WTC11 (cell line): ENCODE data around the gene JAML. TPM values are rescaled to one million over a fixed set of nuclear protein-coding genes. Genes with fewer than 3 reads are reported as not detected.
"Not testable (repeated sequence)": the region's sequence is repeated elsewhere in the genome, so short reads cannot be mapped to it uniquely, and the experiment has no call there.

ENCODE experiments used
- ATAC-seq: fragments of 200-7000 bp; cut with Tn5 transposase; 2 replicates; pipeline ENCODE4 v1.10.0; 2021; ENCODE audit warnings: mild to moderate bottlenecking, moderate library complexity
- CTCF ChIA-PET: fragments of 300-600 bp; sonication (Branson Sonifier 250); formaldehyde crosslinking; loops from one replicate; lab custom pipeline; 2021; ENCODE audit warnings: antibody characterized with exemption; lab: Charles Lee
- POLR2A ChIA-PET: fragments of 350-600 bp; sonication (Branson Sonifier 250); formaldehyde crosslinking; loops from one replicate; lab custom pipeline; 2021; ENCODE audit warnings: antibody characterized with exemption; lab: Charles Lee
- DNase-seq: peaks from one replicate; pipeline ENCODE4 v3.0.0; 2021; ENCODE audit warnings: low spot score
- H3K27ac Mint-ChIP-seq: 2 replicates; pipeline ENCODE4 v1.8.0; 2021; ENCODE audit warnings: mixed read lengths
- H3K27me3 Mint-ChIP-seq: 2 replicates; pipeline ENCODE4 v1.8.0; 2021; ENCODE audit warnings: low read depth, mild to moderate bottlenecking, moderate library complexity, mixed read lengths
- H3K36me3 Mint-ChIP-seq: 2 replicates; pipeline ENCODE4 v1.8.0; 2021; ENCODE audit warnings: mixed read lengths
- H3K4me1 Mint-ChIP-seq: 2 replicates; pipeline ENCODE4 v1.8.0; 2022; ENCODE audit warnings: mixed read lengths
- H3K4me3 Mint-ChIP-seq: 2 replicates; pipeline ENCODE4 v1.8.0; 2021; ENCODE audit warnings: mild to moderate bottlenecking, moderate library complexity, mixed read lengths
- H3K9me3 Mint-ChIP-seq: 2 replicates; pipeline ENCODE4 v1.8.0; 2021; ENCODE audit warnings: mixed read lengths
- AFF4 ChIP-seq: sonication (generic); formaldehyde crosslinking; IDR thresholded peaks from 2 replicates; pipeline ENCODE4 v1.8.1; 2023; ENCODE audit warnings: mild to moderate bottlenecking, missing genetic modification reagents, borderline replicate concordance
- ATF3 ChIP-seq: sonication (generic); formaldehyde crosslinking; conservative IDR thresholded peaks from 2 replicates; pipeline ENCODE4 v1.8.1; 2022; ENCODE audit warnings: mild to moderate bottlenecking, missing genetic modification reagents
- CREM ChIP-seq: sonication (generic); formaldehyde crosslinking; IDR thresholded peaks from 2 replicates; pipeline ENCODE4 v1.8.1; 2022; ENCODE audit warnings: mild to moderate bottlenecking, missing genetic modification reagents, moderate library complexity
- ELF4 ChIP-seq: sonication (generic); formaldehyde crosslinking; IDR thresholded peaks from 2 replicates; pipeline ENCODE4 v1.8.1; 2022; ENCODE audit warnings: low read depth, mild to moderate bottlenecking, moderate library complexity, missing genetic modification reagents
- ERG ChIP-seq: fragments of 250-450 bp; sonication (Bioruptor Pico); IDR thresholded peaks from 2 replicates; pipeline ENCODE4 v1.8.0; 2021; ENCODE audit warnings: mild to moderate bottlenecking
- FOXK1 ChIP-seq: sonication (generic); formaldehyde crosslinking; IDR thresholded peaks from 2 replicates; pipeline ENCODE4 v1.8.0; 2022; ENCODE audit warnings: mild to moderate bottlenecking, moderate library complexity, missing genetic modification reagents
- FOXP1 ChIP-seq: sonication (generic); formaldehyde crosslinking; IDR thresholded peaks from 2 replicates; pipeline ENCODE4 v1.8.0; 2022; ENCODE audit warnings: missing genetic modification reagents, mild to moderate bottlenecking, moderate library complexity, borderline replicate concordance
- HMGXB4 ChIP-seq: sonication (generic); formaldehyde crosslinking; IDR thresholded peaks from 2 replicates; pipeline ENCODE4 v1.8.1; 2023; ENCODE audit warnings: mild to moderate bottlenecking, moderate library complexity, missing genetic modification reagents
- MXD4 ChIP-seq: fragments of 250-450 bp; sonication (Bioruptor Pico); IDR thresholded peaks from 2 replicates; pipeline ENCODE4 v1.8.0; 2021; ENCODE audit warnings: mild to moderate bottlenecking, moderate library complexity, borderline replicate concordance
- MYBL2 ChIP-seq: sonication (generic); formaldehyde crosslinking; IDR thresholded peaks from 2 replicates; pipeline ENCODE4 v1.8.1; 2023; ENCODE audit warnings: mild to moderate bottlenecking, moderate library complexity, missing genetic modification reagents
- OVOL2 ChIP-seq: fragments of 250-450 bp; sonication (Bioruptor Pico); IDR thresholded peaks from 2 replicates; pipeline ENCODE4 v1.9.0; 2021; ENCODE audit warnings: mild to moderate bottlenecking, borderline replicate concordance
- PRRX2 ChIP-seq: fragments of 250-450 bp; sonication (Bioruptor Pico); IDR thresholded peaks from 2 replicates; pipeline ENCODE4 v1.8.0; 2021; ENCODE audit warnings: mild to moderate bottlenecking
- SMAD3 ChIP-seq: sonication (generic); formaldehyde crosslinking; IDR thresholded peaks from 2 replicates; pipeline ENCODE4 v1.8.0; 2022; ENCODE audit warnings: missing genetic modification reagents, mild to moderate bottlenecking, borderline replicate concordance
- USF1 ChIP-seq: sonication (generic); formaldehyde crosslinking; IDR thresholded peaks from 2 replicates; pipeline ENCODE4 v1.8.0; 2022; ENCODE audit warnings: mild to moderate bottlenecking, missing genetic modification reagents
- ZNF396 ChIP-seq: fragments of 250-450 bp; sonication (Bioruptor Pico); IDR thresholded peaks from 2 replicates; pipeline ENCODE4 v1.8.0; 2021; ENCODE audit warnings: mild to moderate bottlenecking, moderate library complexity, borderline replicate concordance
- ZNF416 ChIP-seq: fragments of 250-450 bp; sonication (Bioruptor Pico); IDR thresholded peaks from 2 replicates; pipeline ENCODE4 v1.9.0; 2021; ENCODE audit warnings: mild to moderate bottlenecking, inconsistent platforms
- total RNA-seq: library from RNA; stranded (reverse); gene quantifications from 3 replicates; pipeline ENCODE4 v1.2.3, GENCODE V29; 2021
- TF ChIP-seq, protein P1 (sequence below): sonication (generic); formaldehyde crosslinking; IDR thresholded peaks from 2 replicates; pipeline ENCODE4 v1.8.1; 2022; ENCODE audit warnings: low read depth, missing genetic modification reagents, borderline replicate concordance

Gene JAML
- total RNA-seq, 1 experiment from 2014 or later, result 0.24 TPM

DNA sequence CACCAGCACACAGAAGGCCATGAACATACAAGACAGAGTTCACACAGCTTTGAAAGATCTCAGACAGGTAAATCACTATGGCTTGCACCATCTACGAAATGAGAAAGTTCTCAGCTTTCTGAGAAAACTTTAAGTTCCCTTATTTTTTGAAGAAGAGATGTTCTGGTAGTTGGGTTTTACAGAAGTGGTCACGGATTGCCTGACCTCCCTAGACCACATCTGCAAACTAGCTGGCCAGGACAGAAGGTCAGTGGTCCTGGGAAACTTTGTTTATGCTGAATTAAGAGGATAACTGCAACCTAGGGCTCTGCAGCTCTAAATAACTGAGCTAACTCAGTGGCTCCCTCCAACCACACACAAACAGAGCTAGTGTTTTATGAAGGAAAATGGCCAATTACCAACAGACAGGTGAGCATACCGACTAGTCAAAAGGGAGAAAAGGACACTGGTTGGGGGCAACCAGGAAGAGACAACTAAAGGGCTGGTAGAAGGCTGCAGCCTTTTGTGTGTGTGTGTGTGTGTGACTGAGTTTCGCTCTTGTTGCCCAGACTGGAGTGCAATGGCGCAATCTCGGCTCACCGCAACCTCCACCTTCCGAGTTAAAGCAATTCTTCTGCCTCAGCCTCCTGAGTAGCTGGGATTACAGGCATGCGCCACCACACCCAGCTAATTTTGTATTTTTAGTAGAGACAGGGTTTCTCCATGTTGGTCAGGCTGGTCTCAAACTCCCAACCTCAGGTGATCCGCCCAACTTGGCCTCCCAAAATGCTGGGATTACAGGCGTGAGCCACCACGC lies 39.8 kb downstream of the JAML start:
- no peak overlapping the region for H3K27ac Mint-ChIP-seq
- POLR2A ChIA-PET, result no interaction called here
- TF ChIP-seq MXD4 (CRISPR knock-in tag), result no peak
- TF ChIP-seq ZNF396 (CRISPR knock-in tag), result no peak
- TF ChIP-seq MYBL2, result no peak
- no peak for TF ChIP-seq ATF3 (CRISPR knock-in tag)
- TF ChIP-seq FOXK1, result no peak
- no peak for TF ChIP-seq AFF4 (CRISPR knock-in tag)
- TF ChIP-seq CREM (CRISPR knock-in tag), result no peak
- no peak for TF ChIP-seq USF1 (CRISPR knock-in tag)
- TF ChIP-seq SMAD3, result no peak
- TF ChIP-seq OVOL2 (CRISPR knock-in tag), result no peak
- TF ChIP-seq PRRX2 (CRISPR knock-in tag), result no peak
- TF ChIP-seq ELF4 (CRISPR knock-in tag), result no peak
- no peak for TF ChIP-seq ERG
- TF ChIP-seq, protein P1, sequence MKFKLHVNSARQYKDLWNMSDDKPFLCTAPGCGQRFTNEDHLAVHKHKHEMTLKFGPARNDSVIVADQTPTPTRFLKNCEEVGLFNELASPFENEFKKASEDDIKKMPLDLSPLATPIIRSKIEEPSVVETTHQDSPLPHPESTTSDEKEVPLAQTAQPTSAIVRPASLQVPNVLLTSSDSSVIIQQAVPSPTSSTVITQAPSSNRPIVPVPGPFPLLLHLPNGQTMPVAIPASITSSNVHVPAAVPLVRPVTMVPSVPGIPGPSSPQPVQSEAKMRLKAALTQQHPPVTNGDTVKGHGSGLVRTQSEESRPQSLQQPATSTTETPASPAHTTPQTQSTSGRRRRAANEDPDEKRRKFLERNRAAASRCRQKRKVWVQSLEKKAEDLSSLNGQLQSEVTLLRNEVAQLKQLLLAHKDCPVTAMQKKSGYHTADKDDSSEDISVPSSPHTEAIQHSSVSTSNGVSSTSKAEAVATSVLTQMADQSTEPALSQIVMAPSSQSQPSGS, result no peak
- no peak for TF ChIP-seq HMGXB4 (CRISPR knock-in tag)
- no peak for TF ChIP-seq ZNF416 (CRISPR knock-in tag)
- TF ChIP-seq FOXP1 (CRISPR knock-in tag), result no peak
- ATAC-seq, result no peak
- H3K9me3 Mint-ChIP-seq, result peaks cover 1% of the 10 kb centered on the region; the same call in 1 of the 2 replicates
- no peak for DNase-seq
- no peaks in the 10 kb centered on the region for H3K36me3 Mint-ChIP-seq
- H3K4me3 Mint-ChIP-seq, result no peak overlapping the region
- CTCF ChIA-PET, result interaction anchor here (1.2 to 1.7 kb wide), 3 partner anchors 13 to 111 kb away, joined by 5 to 8 read pairs (median 7); no protein-coding TSS in a partner anchor
- H3K27me3 Mint-ChIP-seq, result peaks cover 7% of the 10 kb centered on the region
- peaks cover 15% of the 10 kb centered on the region for H3K4me1 Mint-ChIP-seq

- H3K4me3 Mint-ChIP-seq, H3K27me3 Mint-ChIP-seq, DNase-seq, POLR2A ChIA-PET, H3K36me3 Mint-ChIP-seq, ATAC-seq, H3K9me3 Mint-ChIP-seq, CTCF ChIA-PET, H3K27ac Mint-ChIP-seq: not testable (repeated sequence)
- peaks cover 21% of the 10 kb centered on the region for H3K4me1 Mint-ChIP-seq
Observed at GRCh38 chr11:118183691-118184090, 41.1 kb downstream of the JAML start.
